Measurements from ENCODE around the gene ABCB9. TPM values are rescaled to one million over a fixed set of nuclear protein-coding genes. Genes with fewer than 3 reads are reported as not detected.
"Not testable (repeated sequence)": the region's sequence is repeated elsewhere in the genome, so short reads cannot be mapped to it uniquely, and the experiment has no call there.

ABCB9 gene
- total RNA-seq, 1 experiment from 2014 or later = 32.7 TPM

DNA sequence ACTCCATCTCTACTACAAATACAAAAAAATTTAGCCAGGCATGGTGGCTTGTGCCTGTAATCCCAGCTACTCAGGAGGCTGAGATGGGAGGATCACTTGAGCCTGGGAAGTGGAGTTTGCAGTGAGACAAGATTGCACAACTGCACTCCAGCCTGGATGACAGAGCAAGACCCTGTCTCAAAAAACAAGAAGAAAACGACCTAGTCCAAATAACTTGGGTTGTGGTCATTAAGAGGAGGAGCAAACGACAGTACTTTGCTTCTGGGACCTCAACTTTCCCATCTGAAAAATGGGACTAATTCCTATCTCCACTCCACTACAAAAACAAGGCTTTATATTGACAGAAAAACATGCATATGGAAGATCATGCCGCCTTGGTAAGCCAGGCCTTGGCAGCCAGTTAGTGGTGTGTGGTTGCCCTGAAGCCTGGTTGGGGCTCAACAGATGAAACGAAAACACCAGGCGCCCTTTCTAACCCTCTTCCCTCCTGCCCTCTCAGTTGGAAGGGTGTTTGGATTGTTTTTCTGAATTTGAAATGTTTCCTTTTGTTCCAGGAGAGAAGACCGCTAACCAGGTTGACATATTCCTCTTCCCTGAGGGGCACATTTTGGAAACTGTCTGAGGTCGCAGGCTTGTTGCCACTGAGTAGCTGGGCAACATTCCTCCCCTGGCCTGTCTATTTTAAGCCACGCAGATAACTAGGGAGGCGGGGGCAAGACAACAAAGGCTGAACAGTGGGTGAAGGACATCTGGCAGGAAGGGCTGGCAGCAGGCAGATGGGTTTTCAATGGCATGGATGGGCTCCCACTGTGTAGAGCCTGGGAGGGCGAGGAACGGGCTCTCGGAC is 56.6 kb downstream of the ABCB9 start:
- BruUV-seq (replicated peaks) = no TSS peak
- TF ChIP-seq REST (IDR thresholded peaks at IDR 0.05; ENCODE audit: insufficient read depth in 1 of 2, low read depth in 2 of 2, low read length in 1 of 2) = no peak
- no peak for TF ChIP-seq TCF7L2 (IDR thresholded peaks at IDR 0.05; ENCODE audit: low read depth, low read length)
- TF ChIP-seq, protein P1, sequence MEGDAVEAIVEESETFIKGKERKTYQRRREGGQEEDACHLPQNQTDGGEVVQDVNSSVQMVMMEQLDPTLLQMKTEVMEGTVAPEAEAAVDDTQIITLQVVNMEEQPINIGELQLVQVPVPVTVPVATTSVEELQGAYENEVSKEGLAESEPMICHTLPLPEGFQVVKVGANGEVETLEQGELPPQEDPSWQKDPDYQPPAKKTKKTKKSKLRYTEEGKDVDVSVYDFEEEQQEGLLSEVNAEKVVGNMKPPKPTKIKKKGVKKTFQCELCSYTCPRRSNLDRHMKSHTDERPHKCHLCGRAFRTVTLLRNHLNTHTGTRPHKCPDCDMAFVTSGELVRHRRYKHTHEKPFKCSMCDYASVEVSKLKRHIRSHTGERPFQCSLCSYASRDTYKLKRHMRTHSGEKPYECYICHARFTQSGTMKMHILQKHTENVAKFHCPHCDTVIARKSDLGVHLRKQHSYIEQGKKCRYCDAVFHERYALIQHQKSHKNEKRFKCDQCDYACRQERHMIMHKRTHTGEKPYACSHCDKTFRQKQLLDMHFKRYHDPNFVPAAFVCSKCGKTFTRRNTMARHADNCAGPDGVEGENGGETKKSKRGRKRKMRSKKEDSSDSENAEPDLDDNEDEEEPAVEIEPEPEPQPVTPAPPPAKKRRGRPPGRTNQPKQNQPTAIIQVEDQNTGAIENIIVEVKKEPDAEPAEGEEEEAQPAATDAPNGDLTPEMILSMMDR (IDR thresholded peaks at IDR 0.05) = no peak
- TF ChIP-seq SIN3A (IDR thresholded peaks at IDR 0.05; ENCODE audit: borderline replicate concordance, insufficient read depth, low read depth, low read length) = no peak
- no peak for TF ChIP-seq POLR2AphosphoS5 (IDR thresholded peaks at IDR 0.05; ENCODE audit: low read depth, low read length)
- POLR2A ChIA-PET = interaction anchor here (0.6 kb wide), 1 partner anchor 643 kb away, joined by 3 read pairs; no protein-coding TSS in a partner anchor
- DNase-seq (ENCODE audit: low read depth, low spot score) (no peak), ATAC-seq (no peak; the same call in 1 of the 2 replicates)
- peaks cover 8% of the 10 kb centered on the region for H3K4me1 ChIP-seq (ENCODE audit: control insufficient read depth, insufficient read depth, low read length)
- in situ Hi-C loops (cut with HindIII; ENCODE audit: low pct_unique_long_range_greater_than_20kb, low sequenced_read_pairs) (no loop called here), intact Hi-C loops (cut with micrococcal nuclease; ENCODE audit: unreplicated experiment) (no loop called here)
- H3K4me3 ChIP-seq (ENCODE audit: low read depth in 2 of 2, low read length in 2 of 2) = no peak overlapping the region
- peak overlapping the region; percentile 40; the same call in 1 of the 2 replicates for H3K27ac ChIP-seq (ENCODE audit: low read length)
- no peaks in the 10 kb centered on the region for H3K36me3 ChIP-seq (ENCODE audit: control insufficient read depth, insufficient read depth, low read length)
- CTCF ChIA-PET = no interaction called here
- H3K9me3 ChIP-seq (ENCODE audit: control insufficient read depth, insufficient read depth, low read depth, low read length) = no peaks in the 10 kb centered on the region
- H3K27me3 ChIP-seq (ENCODE audit: control insufficient read depth, insufficient read depth, low read length) = no peaks in the 10 kb centered on the region

- H3K4me1 ChIP-seq (ENCODE audit: control insufficient read depth, insufficient read depth, low read length) = peaks cover 8% of the 10 kb centered on the region
- BruUV-seq (replicated peaks) = no TSS peak
- in situ Hi-C loops (cut with HindIII; ENCODE audit: low pct_unique_long_range_greater_than_20kb, low sequenced_read_pairs) (no loop called here), intact Hi-C loops (cut with micrococcal nuclease; ENCODE audit: unreplicated experiment) (no loop called here)
- H3K27me3 ChIP-seq (ENCODE audit: control insufficient read depth, insufficient read depth, low read length) = no peaks in the 10 kb centered on the region
- TF ChIP-seq, protein P1 (IDR thresholded peaks at IDR 0.05) = no peak
- TF ChIP-seq POLR2AphosphoS5 (IDR thresholded peaks at IDR 0.05; ENCODE audit: low read depth, low read length) (no peak), SIN3A (IDR thresholded peaks at IDR 0.05; ENCODE audit: borderline replicate concordance, insufficient read depth, low read depth, low read length) (no peak), TCF7L2 (IDR thresholded peaks at IDR 0.05; ENCODE audit: low read depth, low read length) (0 out of 2 replicates have a peak, but pooled peaks have one; percentile 36), REST (IDR thresholded peaks at IDR 0.05; ENCODE audit: insufficient read depth in 1 of 2, low read depth in 2 of 2, low read length in 1 of 2) (no peak)
- ATAC-seq = peak; percentile 76; the same call in 1 of the 2 replicates
- no peaks in the 10 kb centered on the region for H3K9me3 ChIP-seq (ENCODE audit: control insufficient read depth, insufficient read depth, low read depth, low read length)
- ChIA-PET POLR2A (no interaction called here), CTCF (no interaction called here)
- 0 out of 2 replicates have a peak overlapping the region, but pooled peaks have one; percentile 30 for H3K27ac ChIP-seq (ENCODE audit: low read length)
- no peak overlapping the region for H3K4me3 ChIP-seq (ENCODE audit: low read depth in 2 of 2, low read length in 2 of 2)
- DNase-seq (ENCODE audit: low read depth, low spot score) = no peak
- H3K36me3 ChIP-seq (ENCODE audit: control insufficient read depth, insufficient read depth, low read length) = no peaks in the 10 kb centered on the region
Measured at GRCh38 chr12:122908915-122909314, 57.3 kb downstream of the ABCB9 start.

GRCh38 chr12:122905258-122905657 is 61.0 kb downstream of the ABCB9 start:
- CTCF ChIA-PET; ATAC-seq; H3K4me3 ChIP-seq (ENCODE audit: low read depth in 2 of 2, low read length in 2 of 2); H3K27me3 ChIP-seq (ENCODE audit: control insufficient read depth, insufficient read depth, low read length); H3K9me3 ChIP-seq (ENCODE audit: control insufficient read depth, insufficient read depth, low read depth, low read length); H3K36me3 ChIP-seq (ENCODE audit: control insufficient read depth, insufficient read depth, low read length); DNase-seq (ENCODE audit: low read depth, low spot score); intact Hi-C loops (cut with micrococcal nuclease; ENCODE audit: unreplicated experiment); BruUV-seq (replicated peaks); H3K27ac ChIP-seq (ENCODE audit: low read length); in situ Hi-C loops (cut with HindIII; ENCODE audit: low pct_unique_long_range_greater_than_20kb, low sequenced_read_pairs): not testable (repeated sequence)
- POLR2A ChIA-PET = interaction anchor here (0.7 kb wide), 1 partner anchor 44 kb away, joined by 4 read pairs; no protein-coding TSS in a partner anchor
- peaks cover 17% of the 10 kb centered on the region for H3K4me1 ChIP-seq (ENCODE audit: control insufficient read depth, insufficient read depth, low read length)
